ENCODE results near the gene GPR137B. TPM values are rescaled to one million over a fixed set of nuclear protein-coding genes. Genes with fewer than 3 reads are reported as not detected.
"Not testable (repeated sequence)": the region's sequence is repeated elsewhere in the genome, so short reads cannot be mapped to it uniquely, and the experiment has no call there.

Gene GPR137B
- total RNA-seq (10 to 100 TPM; 13.6 to 14.3 TPM), total RNA-seq (11.4 to 18.2 reads per million in 2 donors)

GRCh38 chr1:236142253-236143103 lies at the start of gene GPR137B:
TSS of gene GPR137B (plus strand) at chr1:236142539. CDS start at chr1:236142623, 84 bp downstream.
- H3K4me3 Mint-ChIP-seq = peak within 1 kb of the TSS; percentile 100
- peak; percentile 22 to 32 (median 26) for DNase-seq
- H3K4me1 Mint-ChIP-seq = peaks cover 42% of the 10 kb centered on the region
- H3K36me3 Mint-ChIP-seq (ENCODE audit: low read depth) = peaks cover 10% of the 10 kb centered on the region
- H3K9me3 ChIP-seq (ENCODE audit: control insufficient read depth, low read length, poor library complexity, severe bottlenecking) = no peaks in the 10 kb centered on the region
- peaks cover 22% of the 10 kb centered on the region for H3K27me3 Mint-ChIP-seq
- peak within 1 kb of the TSS; percentile 89 for H3K27ac Mint-ChIP-seq
- peak; percentile 79 for ATAC-seq

GRCh38 chr1:236092899-236093298 lies 49.4 kb upstream of the GPR137B start:
- H3K36me3 Mint-ChIP-seq (ENCODE audit: low read depth) = peaks cover 4% of the 10 kb centered on the region
- H3K27ac Mint-ChIP-seq = no peak overlapping the region
- no peak for ATAC-seq

GRCh38 chr1:236095705-236096520 lies 46.4 kb upstream of the GPR137B start:
- H3K9me3 ChIP-seq (ENCODE audit: control insufficient read depth, low read length, poor library complexity, severe bottlenecking) = peaks cover 15% of the 10 kb centered on the region
- Mint-ChIP-seq H3K27ac (no peak overlapping the region), H3K4me1 (no peaks in the 10 kb centered on the region), H3K4me3 (no peak overlapping the region), H3K27me3 (peaks cover 44% of the 10 kb centered on the region), H3K36me3 (ENCODE audit: low read depth) (peaks cover 4% of the 10 kb centered on the region)
- ATAC-seq = no peak
- DNase-seq = no peak

More at GRCh38 chr1:236092899-236093298, 49.4 kb upstream of the GPR137B start:
- DNase-seq = no peak
- H3K9me3 ChIP-seq (ENCODE audit: control insufficient read depth, low read length, poor library complexity, severe bottlenecking) = peaks cover 15% of the 10 kb centered on the region
- peaks cover 44% of the 10 kb centered on the region for H3K27me3 Mint-ChIP-seq
- H3K4me3 Mint-ChIP-seq = no peak overlapping the region
- no peaks in the 10 kb centered on the region for H3K4me1 Mint-ChIP-seq

GRCh38 chr1:236096660-236097482 lies 45.5 kb upstream of the GPR137B start:
- H3K4me3 Mint-ChIP-seq = peak overlapping the region; percentile 53
- H3K27me3 Mint-ChIP-seq = peaks cover 37% of the 10 kb centered on the region
- DNase-seq = peak; percentile 38 to 95 (median 66)
- not testable (repeated sequence) for H3K4me1 Mint-ChIP-seq; H3K36me3 Mint-ChIP-seq (ENCODE audit: low read depth); H3K27ac Mint-ChIP-seq
- H3K9me3 ChIP-seq (ENCODE audit: control insufficient read depth, low read length, poor library complexity, severe bottlenecking) = peaks cover 15% of the 10 kb centered on the region
- peak; percentile 70 for ATAC-seq

- ATAC-seq (no peak), DNase-seq (no peak)
- peaks cover 28% of the 10 kb centered on the region for H3K27me3 Mint-ChIP-seq
- H3K27ac Mint-ChIP-seq = no peak overlapping the region
- peaks cover 4% of the 10 kb centered on the region for H3K36me3 Mint-ChIP-seq (ENCODE audit: low read depth)
- no peak overlapping the region for H3K4me3 Mint-ChIP-seq
- H3K9me3 ChIP-seq (ENCODE audit: control insufficient read depth, low read length, poor library complexity, severe bottlenecking) = peaks cover 15% of the 10 kb centered on the region
- H3K4me1 Mint-ChIP-seq = no peaks in the 10 kb centered on the region
Observed at GRCh38 chr1:236098267-236098666, 44.1 kb upstream of the GPR137B start.

GRCh38 chr1:236099355-236099974 lies 42.9 kb upstream of the GPR137B start:
- DNase-seq (no peak), ATAC-seq (no peak)
- no peaks in the 10 kb centered on the region for H3K4me1 Mint-ChIP-seq
- H3K27me3 Mint-ChIP-seq = peaks cover 24% of the 10 kb centered on the region
- H3K9me3 ChIP-seq (ENCODE audit: control insufficient read depth, low read length, poor library complexity, severe bottlenecking) = peaks cover 15% of the 10 kb centered on the region
- H3K27ac Mint-ChIP-seq = no peak overlapping the region
- peaks cover 2% of the 10 kb centered on the region for H3K36me3 Mint-ChIP-seq (ENCODE audit: low read depth)
- H3K4me3 Mint-ChIP-seq = no peak overlapping the region

- H3K9me3 ChIP-seq (ENCODE audit: control insufficient read depth, low read length, poor library complexity, severe bottlenecking) = peaks cover 14% of the 10 kb centered on the region
- Mint-ChIP-seq H3K27ac (no peak overlapping the region), H3K4me1 (no peaks in the 10 kb centered on the region), H3K36me3 (ENCODE audit: low read depth) (peaks cover 2% of the 10 kb centered on the region), H3K27me3 (peaks cover 11% of the 10 kb centered on the region), H3K4me3 (no peak overlapping the region)
- ATAC-seq = no peak
- no peak for DNase-seq
Observed at GRCh38 chr1:236100799-236101198, 41.5 kb upstream of the GPR137B start.

GRCh38 chr1:236101233-236102200 lies 40.8 kb upstream of the GPR137B start:
- peaks cover 7% of the 10 kb centered on the region for H3K9me3 ChIP-seq (ENCODE audit: control insufficient read depth, low read length, poor library complexity, severe bottlenecking)
- H3K36me3 Mint-ChIP-seq (ENCODE audit: low read depth) = peaks cover 2% of the 10 kb centered on the region
- no peak overlapping the region for H3K4me3 Mint-ChIP-seq
- DNase-seq (no peak), ATAC-seq (no peak)
- no peaks in the 10 kb centered on the region for H3K4me1 Mint-ChIP-seq
- no peak overlapping the region for H3K27ac Mint-ChIP-seq
- H3K27me3 Mint-ChIP-seq = peaks cover 8% of the 10 kb centered on the region

GRCh38 chr1:236102611-236103010 lies 39.7 kb upstream of the GPR137B start:
- no peak for ATAC-seq
- H3K4me3 Mint-ChIP-seq = no peak overlapping the region
- no peaks in the 10 kb centered on the region for H3K4me1 Mint-ChIP-seq
- no peaks in the 10 kb centered on the region for H3K9me3 ChIP-seq (ENCODE audit: control insufficient read depth, low read length, poor library complexity, severe bottlenecking)
- no peak for DNase-seq
- peaks cover 2% of the 10 kb centered on the region for H3K36me3 Mint-ChIP-seq (ENCODE audit: low read depth)
- no peak overlapping the region for H3K27ac Mint-ChIP-seq
- peaks cover 5% of the 10 kb centered on the region for H3K27me3 Mint-ChIP-seq

GRCh38 chr1:236103059-236103458 lies 39.3 kb upstream of the GPR137B start:
- H3K9me3 ChIP-seq (ENCODE audit: control insufficient read depth, low read length, poor library complexity, severe bottlenecking) = no peaks in the 10 kb centered on the region
- Mint-ChIP-seq H3K27me3 (peaks cover 5% of the 10 kb centered on the region), H3K27ac (no peak overlapping the region), H3K36me3 (ENCODE audit: low read depth) (no peaks in the 10 kb centered on the region), H3K4me3 (no peak overlapping the region), H3K4me1 (no peaks in the 10 kb centered on the region)
- ATAC-seq (no peak), DNase-seq (no peak)

- H3K4me1 Mint-ChIP-seq = no peaks in the 10 kb centered on the region
- no peak overlapping the region for H3K27ac Mint-ChIP-seq
- DNase-seq (peak; percentile 19 to 51 (median 24)), ATAC-seq (peak; percentile 74)
- H3K9me3 ChIP-seq (ENCODE audit: control insufficient read depth, low read length, poor library complexity, severe bottlenecking) = no peaks in the 10 kb centered on the region
- H3K36me3 Mint-ChIP-seq (ENCODE audit: low read depth) = no peaks in the 10 kb centered on the region
- H3K27me3 Mint-ChIP-seq = peaks cover 5% of the 10 kb centered on the region
- no peak overlapping the region for H3K4me3 Mint-ChIP-seq
Observed at GRCh38 chr1:236103646-236104218, 38.6 kb upstream of the GPR137B start.
